Loucy (cell line): ENCODE measurements around the gene JPH2.

Source experiments
- CTCF ChIP-seq: fragments of 200-600 bp; sonication (generic); conservative IDR thresholded peaks from 2 replicates; pipeline ENCODE4 v1.5.1; 2014; ENCODE audit warnings: mild to moderate bottlenecking, antibody characterized with exemption, low read length
- EZH2phosphoT487 ChIP-seq: fragments of 200-600 bp; IDR thresholded peaks from 2 replicates; pipeline ENCODE4 v1.6.1; 2018; ENCODE audit warnings: antibody characterized with exemption, mild to moderate bottlenecking, moderate library complexity, borderline replicate concordance

GRCh38 chr20:44142413-44142812 is 44.6 kb downstream of the JPH2 start:
- no peak for TF ChIP-seq CTCF
- TF ChIP-seq EZH2phosphoT487: no peak
